GM19328 (cell line): ENCODE results near the gene LCN10.
"Not testable (repeated sequence)": the region's sequence is repeated elsewhere in the genome, so short reads cannot be mapped to it uniquely, and the experiment has no call there.

Source experiments
- ATAC-seq: cut with Tn5 transposase; IDR thresholded peaks from one replicate; pipeline ENCODE4 v1.9.1; 2021; ENCODE audit warnings: mild to moderate bottlenecking, moderate library complexity; ENCODE audit not compliant: unreplicated experiment

LCN10 gene

GRCh38 chr9:136755302-136756133, 12.8 kb upstream of the LCN10 start:
- not testable (repeated sequence) for ATAC-seq

- no peak for ATAC-seq
Measured at GRCh38 chr9:136754626-136755301, 12.0 kb upstream of the LCN10 start.

GRCh38 chr9:136754059-136754572, 11.4 kb upstream of the LCN10 start:
- no peak for ATAC-seq

GRCh38 chr9:136753371-136754058, 10.8 kb upstream of the LCN10 start:
- no peak for ATAC-seq

GRCh38 chr9:136751814-136752213, 9.1 kb upstream of the LCN10 start:
- no peak for ATAC-seq

GRCh38 chr9:136751244-136751643, 8.5 kb upstream of the LCN10 start:
- ATAC-seq, result no peak

GRCh38 chr9:136750526-136750925, 7.8 kb upstream of the LCN10 start:
- ATAC-seq, result no peak

- ATAC-seq, result no peak
Measured at GRCh38 chr9:136748666-136749611, 6.2 kb upstream of the LCN10 start.

- ATAC-seq, result no peak
Measured at GRCh38 chr9:136748201-136748600, 5.5 kb upstream of the LCN10 start, which contains the start of gene LCN6. Gene LCN6, minus strand, starts transcription at chr9:136748525. Its CDS starts 42 bp downstream, at chr9:136748483.

GRCh38 chr9:136747161-136748060, 4.7 kb upstream of the LCN10 start:
- no peak for ATAC-seq

- no peak for ATAC-seq
Measured at GRCh38 chr9:136746621-136747020, 3.9 kb upstream of the LCN10 start.

GRCh38 chr9:136746155-136746490, 3.4 kb upstream of the LCN10 start:
- ATAC-seq, result no peak

- no peak for ATAC-seq
Measured at GRCh38 chr9:136745389-136746154, 2.8 kb upstream of the LCN10 start.

- no peak for ATAC-seq
Measured at GRCh38 chr9:136744773-136745172, 2.0 kb upstream of the LCN10 start.

GRCh38 chr9:136743639-136744211, 985 bp upstream of the LCN10 start:
- no peak for ATAC-seq

- no peak for ATAC-seq
Measured at GRCh38 chr9:136741883-136742571, 713 bp downstream of the LCN10 start.

GRCh38 chr9:136740971-136741882, 1.5 kb downstream of the LCN10 start:
- no peak for ATAC-seq
